Breast epithelium (tissue), 4 donors: ENCODE results near the gene SMCO4. TPM values are rescaled to one million over a fixed set of nuclear protein-coding genes. Genes with fewer than 3 reads are reported as not detected.
"Not testable (repeated sequence)": the region's sequence is repeated elsewhere in the genome, so short reads cannot be mapped to it uniquely, and the experiment has no call there.

Experiments
- DNase-seq, 2 donors: peaks; one replicate each; pipeline ENCODE4 v3.0.0-alpha.2; 2019; ENCODE audit warnings: low spot score in 2 of 2
- H3K27ac ChIP-seq, 2 donors: fragments of 200-600 bp; sonication (generic) in 1 of 2; one replicate each; pipeline ENCODE4 v1.5.1; 2016 to 2019; ENCODE audit warnings: mild to moderate bottlenecking in 1 of 2
- H3K27me3 ChIP-seq, 2 donors: fragments of 200-600 bp; sonication (generic) in 1 of 2; one replicate each; pipeline versions ENCODE4 v1.5.1 to v1.6.0; 2017 to 2019; ENCODE audit warnings: control low read depth in 1 of 2, mild to moderate bottlenecking in 1 of 2
- H3K36me3 ChIP-seq: fragments of 200-600 bp; one replicate; pipeline ENCODE4 v1.5.1; 2019
- H3K4me1 ChIP-seq, 2 donors: fragments of 200-600 bp; sonication (generic); one replicate each; pipeline ENCODE4 v1.5.1; 2016 to 2019; ENCODE audit warnings: control low read depth in 1 of 2
- H3K4me3 ChIP-seq, 3 donors: fragments of 200-600 bp; sonication (generic); 1 replicate in 2 of 3; 2 replicates in 1 of 3; pipeline ENCODE4 v1.5.1; 2016 to 2019; ENCODE audit warnings: mild to moderate bottlenecking in 3 of 3, moderate library complexity in 2 of 3
- H3K9me3 ChIP-seq, 2 donors: fragments of 200-600 bp; sonication (generic) in 1 of 2; one replicate each; pipeline ENCODE4 v1.5.1; 2016 to 2019; ENCODE audit warnings: control low read depth in 1 of 2
- CTCF ChIP-seq, 3 donors: fragments of 450-650 bp; IDR thresholded peaks; one replicate each; pipeline ENCODE4 v1.5.1; 2016 to 2017; ENCODE audit warnings: antibody characterized with exemption in 3 of 3, mild to moderate bottlenecking in 3 of 3, moderate library complexity in 3 of 3
- POLR2A ChIP-seq: fragments of 450-650 bp; IDR thresholded peaks from one replicate; pipeline ENCODE4 v1.6.1; 2016; ENCODE audit warnings: antibody characterized with exemption, mild to moderate bottlenecking, moderate library complexity
- POLR2AphosphoS5 ChIP-seq, 3 donors: sonication (generic); formaldehyde crosslinking; IDR thresholded peaks; one replicate each; pipeline ENCODE4 v1.6.1; 2017; ENCODE audit warnings: antibody characterized with exemption in 3 of 3
- intact Hi-C: fragments of 100-400 bp; cut with DNase I; formaldehyde crosslinking; loops from one replicate; pipeline ENCODE4 v1.15.1; 2023; ENCODE audit warnings: low total_unique reads
- total RNA-seq, 3 donors: library from RNA; depleted of rRNA; stranded (reverse); fragments of >200 nt; gene quantifications; one replicate each; pipeline ENCODE4 v1.1.0, GENCODE V29; 2016

SMCO4 gene
- total RNA-seq, 3 donors from 2014 or later = 13.4 to 64.4 (median 21.0) TPM

DNA sequence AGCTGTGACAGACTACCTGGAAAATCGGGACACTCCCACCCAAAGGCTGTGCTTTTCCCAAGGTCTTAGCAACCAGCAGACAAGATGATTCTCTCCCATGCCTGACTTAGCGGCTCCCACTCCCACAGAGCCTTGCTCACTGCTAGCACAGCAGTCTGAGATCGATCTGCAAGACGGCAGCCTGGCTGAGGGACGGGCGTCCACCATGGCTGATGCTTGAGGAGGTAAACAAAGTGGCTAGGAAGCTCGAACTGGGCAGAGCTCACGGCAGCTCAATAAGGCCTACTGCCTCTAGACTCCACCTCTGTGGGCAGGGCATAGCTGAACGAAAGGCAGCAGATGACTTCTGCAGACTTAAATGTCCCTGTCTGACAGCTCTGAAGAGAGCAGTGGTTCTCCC, 84.9 kb downstream of the SMCO4 start:
- H3K9me3 ChIP-seq = no peaks in the 10 kb centered on the region
- TF ChIP-seq POLR2A = no peak
- no peak for TF ChIP-seq POLR2AphosphoS5 (IDR thresholded peaks at IDR 0.05)
- no peak for TF ChIP-seq CTCF (IDR thresholded peaks at IDR 0.05)
- no peak for DNase-seq
- H3K4me1 ChIP-seq = no peaks in the 10 kb centered on the region
- no peak overlapping the region for H3K4me3 ChIP-seq
- H3K27me3 ChIP-seq = no peaks in the 10 kb centered on the region
- H3K27ac ChIP-seq = no peak overlapping the region
- H3K36me3 ChIP-seq = no peaks in the 10 kb centered on the region
- intact Hi-C loops = no loop called here

- no peak overlapping the region for H3K27ac ChIP-seq
- no peak overlapping the region for H3K4me3 ChIP-seq
- H3K27me3 ChIP-seq = no peaks in the 10 kb centered on the region
- intact Hi-C loops = no loop called here
- no peaks in the 10 kb centered on the region for H3K4me1 ChIP-seq
- peaks cover 5% of the 10 kb centered on the region for H3K36me3 ChIP-seq
- TF ChIP-seq POLR2AphosphoS5 (IDR thresholded peaks at IDR 0.05) (no peak), CTCF (IDR thresholded peaks at IDR 0.05) (no peak), POLR2A (no peak)
- DNase-seq = no peak
- no peaks in the 10 kb centered on the region for H3K9me3 ChIP-seq
Observed at GRCh38 chr11:93444617-93445073, 98.5 kb downstream of the SMCO4 start.

GRCh38 chr11:93443232-93443631, 100.0 kb downstream of the SMCO4 start:
- H3K4me3 ChIP-seq, intact Hi-C loops, H3K27me3 ChIP-seq, H3K36me3 ChIP-seq, H3K4me1 ChIP-seq, H3K27ac ChIP-seq, DNase-seq, H3K9me3 ChIP-seq: not testable (repeated sequence)

- Histone ChIP-seq H3K4me1 (no peaks in the 10 kb centered on the region), H3K27me3 (no peaks in the 10 kb centered on the region), H3K36me3 (no peaks in the 10 kb centered on the region), H3K27ac (no peak overlapping the region), H3K4me3 (no peak overlapping the region), H3K9me3 (no peaks in the 10 kb centered on the region)
- intact Hi-C loops = no loop called here
- no peak for TF ChIP-seq POLR2AphosphoS5 (IDR thresholded peaks at IDR 0.05)
- TF ChIP-seq CTCF (IDR thresholded peaks at IDR 0.05) = no peak
- no peak for TF ChIP-seq POLR2A
- no peak for DNase-seq
Observed at GRCh38 chr11:93432247-93432646, 110.9 kb downstream of the SMCO4 start.

Other genes with a start within 250 kb of the SMCO4 start
- under 1 TPM in 1 of 3 donors, not detected in 2; 0.59 TPM for gene DEUP1, start 212.6 kb downstream of the SMCO4 start, total RNA-seq
- 10 to 100 TPM; 18.9 to 31.2 (median 21.0) TPM for gene CEP295, start 118.3 kb upstream of the SMCO4 start, total RNA-seq
- 100 to 1,000 TPM in 2 of 3 donors, 10 to 100 TPM in 1; 91.5 to 172 (median 154) TPM for gene TAF1D, start 198.1 kb upstream of the SMCO4 start, total RNA-seq
- 10 to 100 TPM; 32.8 to 53.7 (median 53.1) TPM for gene C11orf54, start 198.3 kb upstream of the SMCO4 start, total RNA-seq
- 10 to 100 TPM; 20.6 to 47.0 (median 29.8) TPM for gene MED17, start 240.9 kb upstream of the SMCO4 start, total RNA-seq